Stomach smooth muscle (tissue), 2 donors: Measurements from ENCODE around the gene PBX3.

ENCODE experiments used
- H3K27ac ChIP-seq: one replicate; pipeline ENCODE4 v1.7.0; 2013; ENCODE audit warnings: mild to moderate bottlenecking, low read length, inconsistent platforms
- H3K27me3 ChIP-seq, 2 donors: one replicate each; pipeline ENCODE4 v1.7.0; 2013; ENCODE audit warnings: low read length in 2 of 2; ENCODE audit not compliant: insufficient read depth in 2 of 2, control insufficient read depth in 1 of 2
- H3K36me3 ChIP-seq, 2 donors: one replicate each; pipeline ENCODE4 v1.7.0; 2013; ENCODE audit warnings: low read length in 2 of 2; ENCODE audit not compliant: control insufficient read depth in 2 of 2, insufficient read depth in 2 of 2
- H3K4me1 ChIP-seq: one replicate; pipeline ENCODE4 v1.7.0; 2013; ENCODE audit warnings: low read length; ENCODE audit not compliant: control insufficient read depth, insufficient read depth
- H3K4me3 ChIP-seq, 2 donors: one replicate each; pipeline ENCODE4 v1.7.0; 2013; ENCODE audit warnings: low read length in 2 of 2
- H3K9ac ChIP-seq, 2 donors: one replicate each; pipeline ENCODE4 v1.7.0; 2013; ENCODE audit warnings: low read length in 2 of 2, mild to moderate bottlenecking in 1 of 2
- H3K9me3 ChIP-seq, 2 donors: one replicate each; pipeline ENCODE4 v1.7.0; 2013; ENCODE audit warnings: low read length in 2 of 2; ENCODE audit not compliant: control insufficient read depth in 2 of 2
- donor health status: healthy.
- donor health status: Pancreatic carcinoma.

The PBX3 gene

DNA sequence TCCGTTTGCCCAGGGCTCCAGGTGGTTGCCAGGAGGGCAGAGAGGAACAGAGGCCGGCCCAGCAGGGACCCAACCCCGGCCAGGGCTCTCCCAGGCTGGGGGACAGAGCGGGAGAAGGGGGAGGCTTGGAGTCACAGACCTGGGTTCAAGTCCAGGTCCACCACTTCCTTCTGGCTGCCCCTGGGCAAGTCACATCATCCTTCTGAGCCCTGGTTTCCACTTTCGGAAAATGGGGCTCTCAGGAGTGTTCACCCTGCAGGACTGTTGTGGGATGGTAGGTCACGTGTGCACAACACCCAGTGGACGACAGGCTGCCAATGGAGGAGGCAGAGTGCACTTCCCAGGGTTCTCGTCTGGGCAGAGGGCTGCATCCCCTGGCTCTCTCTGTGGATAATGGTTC is 245.4 kb downstream of the PBX3 start:
- Histone ChIP-seq H3K36me3 (no peaks in the 10 kb centered on the region), H3K9ac (no peak overlapping the region), H3K9me3 (no peaks in the 10 kb centered on the region), H3K4me1 (no peaks in the 10 kb centered on the region), H3K27me3 (no peaks in the 10 kb centered on the region), H3K27ac (no peak overlapping the region), H3K4me3 (no peak overlapping the region)

DNA sequence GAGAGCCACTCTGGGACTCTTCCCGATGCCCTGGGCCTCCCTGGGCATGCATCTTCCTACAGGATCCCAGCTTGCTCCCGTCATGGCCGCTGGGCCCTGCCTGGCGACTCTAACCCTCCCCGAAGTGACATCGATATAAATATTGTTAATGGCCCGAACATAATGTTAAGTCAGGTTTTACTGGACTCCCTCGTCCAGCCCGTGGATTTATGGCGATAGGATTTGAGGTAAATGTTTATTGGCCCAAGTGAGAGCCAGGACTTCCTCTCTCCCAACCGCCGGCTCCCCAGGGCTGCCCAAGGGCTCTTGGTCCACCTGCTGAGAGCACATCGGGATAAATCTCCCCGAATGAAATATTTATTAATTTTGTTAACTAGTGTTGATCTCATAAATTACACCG is 246.3 kb downstream of the PBX3 start:
- Histone ChIP-seq H3K27me3 (no peaks in the 10 kb centered on the region), H3K27ac (no peak overlapping the region), H3K9ac (no peak overlapping the region), H3K4me1 (no peaks in the 10 kb centered on the region), H3K36me3 (no peaks in the 10 kb centered on the region), H3K9me3 (no peaks in the 10 kb centered on the region), H3K4me3 (no peak overlapping the region)

DNA sequence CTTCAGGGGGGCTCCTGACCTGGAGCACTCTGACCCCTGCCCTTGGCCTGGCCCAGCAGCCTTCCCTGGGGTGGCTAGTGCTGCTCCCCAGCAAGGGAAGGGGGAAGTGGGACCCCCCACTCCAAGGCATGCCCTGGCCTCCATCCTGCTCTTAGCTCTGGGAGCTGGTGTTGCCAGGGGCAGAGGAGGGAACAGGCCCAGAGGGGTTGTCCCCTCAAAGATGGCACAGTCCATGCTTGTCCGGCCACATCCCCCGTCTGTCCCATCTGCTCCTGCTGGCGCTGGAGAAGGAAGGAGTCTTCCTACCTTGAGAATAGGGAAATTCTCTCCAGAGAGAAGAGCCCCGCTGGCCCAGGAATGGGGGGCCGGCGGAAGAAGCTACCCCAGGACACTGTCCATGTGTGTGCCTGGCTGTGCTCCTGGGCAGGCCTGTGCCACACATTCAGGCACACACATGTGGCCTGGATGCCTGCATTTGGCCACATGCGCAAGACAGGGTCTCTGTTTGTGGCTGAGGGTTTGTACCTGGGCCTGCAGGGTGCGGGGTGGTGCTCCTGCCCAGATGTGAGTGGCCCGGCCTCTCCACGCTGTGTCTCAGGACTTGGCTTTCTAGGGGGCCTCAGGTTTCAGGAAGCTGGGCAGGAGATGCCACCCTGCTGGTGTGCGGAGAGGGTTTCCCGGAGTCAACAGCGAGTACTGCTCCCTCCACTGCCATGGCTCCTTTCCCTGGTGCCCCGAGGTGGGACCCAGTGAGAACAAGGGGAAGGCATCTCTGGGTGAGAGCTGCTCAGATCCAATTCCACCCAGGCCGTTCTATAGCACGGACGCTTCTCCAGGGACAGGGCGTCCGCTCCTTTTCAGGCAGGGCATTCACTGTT is 247.1 kb downstream of the PBX3 start:
- Histone ChIP-seq H3K27me3 (no peaks in the 10 kb centered on the region), H3K9ac (no peak overlapping the region), H3K36me3 (no peaks in the 10 kb centered on the region), H3K27ac (no peak overlapping the region), H3K4me3 (no peak overlapping the region), H3K4me1 (no peaks in the 10 kb centered on the region), H3K9me3 (no peaks in the 10 kb centered on the region)

GRCh38 chr9:125995006-125995405 is 247.8 kb downstream of the PBX3 start:
- Histone ChIP-seq H3K36me3 (no peaks in the 10 kb centered on the region), H3K27ac (no peak overlapping the region), H3K9me3 (no peaks in the 10 kb centered on the region), H3K4me3 (no peak overlapping the region), H3K27me3 (no peaks in the 10 kb centered on the region), H3K4me1 (no peaks in the 10 kb centered on the region), H3K9ac (no peak overlapping the region)

- H3K9me3 ChIP-seq = no peaks in the 10 kb centered on the region
- H3K27me3 ChIP-seq = no peaks in the 10 kb centered on the region
- no peak overlapping the region for H3K4me3 ChIP-seq
- no peak overlapping the region for H3K27ac ChIP-seq
- no peak overlapping the region for H3K9ac ChIP-seq
- no peaks in the 10 kb centered on the region for H3K4me1 ChIP-seq
- no peaks in the 10 kb centered on the region for H3K36me3 ChIP-seq
Measured at GRCh38 chr9:125995706-125996105, 248.5 kb downstream of the PBX3 start.

- Histone ChIP-seq H3K9me3 (no peaks in the 10 kb centered on the region), H3K27me3 (no peaks in the 10 kb centered on the region), H3K36me3 (no peaks in the 10 kb centered on the region), H3K4me1 (no peaks in the 10 kb centered on the region), H3K4me3 (no peak overlapping the region), H3K27ac (no peak overlapping the region), H3K9ac (no peak overlapping the region)
Measured at GRCh38 chr9:125996791-125997190, 249.6 kb downstream of the PBX3 start.

DNA sequence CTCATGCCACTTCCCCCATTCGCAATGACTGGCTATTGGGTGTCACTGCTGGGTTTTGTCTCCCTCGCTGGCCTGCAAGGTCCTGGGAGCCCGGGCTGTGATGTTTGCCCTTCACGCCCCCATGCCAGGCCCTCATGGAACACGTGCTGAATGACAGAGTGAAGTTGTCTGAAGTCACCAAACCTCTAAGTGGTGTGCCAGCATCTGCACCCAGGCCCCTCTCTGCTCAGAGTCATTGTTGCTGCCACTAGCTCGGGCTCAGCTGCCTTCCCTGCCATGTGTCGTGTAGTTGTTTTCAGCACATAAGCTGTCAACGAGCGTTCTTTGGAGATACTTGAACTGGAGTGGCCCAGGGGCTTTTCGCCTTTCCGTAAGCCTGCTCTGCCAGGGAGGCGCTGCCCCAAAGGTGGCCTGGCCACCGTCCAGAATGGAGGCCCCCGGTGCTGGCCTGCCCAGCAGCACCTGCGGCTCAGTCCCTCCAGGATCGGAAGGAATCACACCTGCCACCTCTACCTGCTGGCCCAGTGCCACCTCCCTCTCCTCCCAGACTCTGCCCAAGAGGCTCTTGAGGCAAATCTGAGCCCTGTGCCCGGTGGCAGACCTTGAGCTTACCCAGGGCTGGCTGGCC is 250.1 kb downstream of the PBX3 start:
- Histone ChIP-seq H3K4me1 (no peaks in the 10 kb centered on the region), H3K27me3 (no peaks in the 10 kb centered on the region), H3K9ac (no peak overlapping the region), H3K27ac (no peak overlapping the region), H3K9me3 (no peaks in the 10 kb centered on the region), H3K36me3 (no peaks in the 10 kb centered on the region), H3K4me3 (no peak overlapping the region)

GRCh38 chr9:125998837-125999503 is 251.8 kb downstream of the PBX3 start:
- Histone ChIP-seq H3K9ac (no peak overlapping the region), H3K4me1 (no peaks in the 10 kb centered on the region), H3K4me3 (no peak overlapping the region), H3K27me3 (no peaks in the 10 kb centered on the region), H3K9me3 (no peaks in the 10 kb centered on the region), H3K36me3 (no peaks in the 10 kb centered on the region), H3K27ac (no peak overlapping the region)

- Histone ChIP-seq H3K27ac (no peak overlapping the region), H3K36me3 (no peaks in the 10 kb centered on the region), H3K9ac (no peak overlapping the region), H3K4me1 (no peaks in the 10 kb centered on the region), H3K27me3 (no peaks in the 10 kb centered on the region), H3K9me3 (no peaks in the 10 kb centered on the region), H3K4me3 (no peak overlapping the region)
Measured at GRCh38 chr9:125999504-125999881, 252.3 kb downstream of the PBX3 start.

GRCh38 chr9:126000256-126000655 is 253.1 kb downstream of the PBX3 start:
- Histone ChIP-seq H3K27me3 (no peaks in the 10 kb centered on the region), H3K27ac (no peak overlapping the region), H3K4me1 (no peaks in the 10 kb centered on the region), H3K4me3 (no peak overlapping the region), H3K36me3 (no peaks in the 10 kb centered on the region), H3K9ac (no peak overlapping the region), H3K9me3 (no peaks in the 10 kb centered on the region)
